Measurements from ENCODE around the gene CHRNA4. TPM values are rescaled to one million over a fixed set of nuclear protein-coding genes. Genes with fewer than 3 reads are reported as not detected.

CHRNA4 gene
- total RNA-seq, 2 donors from 2014 or later = not detected

- TF ChIP-seq CTCF (IDR thresholded peaks at IDR 0.05) = no peak
- no peaks in the 10 kb centered on the region for H3K9me3 ChIP-seq
- H3K27me3 ChIP-seq (replicated peaks; ENCODE audit: insufficient read depth) = no peaks in the 10 kb centered on the region
Observed at GRCh38 chr20:63362436-63363009, 1.4 kb upstream of the CHRNA4 start.

GRCh38 chr20:63361519-63362435 is 628 bp upstream of the CHRNA4 start:
- Histone ChIP-seq H3K9me3 (no peaks in the 10 kb centered on the region), H3K4me3 (no peak overlapping the region), H3K36me3 (no peaks in the 10 kb centered on the region), H3K27me3 (replicated peaks; ENCODE audit: insufficient read depth) (no peaks in the 10 kb centered on the region), H3K4me1 (ENCODE audit: control insufficient read depth in 1 of 2, low read depth in 2 of 2) (no peaks in the 10 kb centered on the region), H3K27ac (no peak overlapping the region)
- no peak for TF ChIP-seq CTCF (IDR thresholded peaks at IDR 0.05)
- ATAC-seq (ENCODE audit: insufficient number of reproducible peaks, low FRiP score, low read depth) (no peak), DNase-seq (ENCODE audit: low spot score) (no peak)

More at GRCh38 chr20:63362436-63363009, 1.4 kb upstream of the CHRNA4 start:
- H3K4me1 ChIP-seq (ENCODE audit: control insufficient read depth in 1 of 2, low read depth in 2 of 2) = no peaks in the 10 kb centered on the region
- no peak overlapping the region for H3K27ac ChIP-seq
- no peak overlapping the region for H3K4me3 ChIP-seq
- no peak for DNase-seq (ENCODE audit: low spot score)
- no peak for ATAC-seq (ENCODE audit: insufficient number of reproducible peaks, low FRiP score, low read depth)
- H3K36me3 ChIP-seq = no peaks in the 10 kb centered on the region

GRCh38 chr20:63359937-63360849 is 956 bp downstream of the CHRNA4 start:
- Histone ChIP-seq H3K9me3 (no peaks in the 10 kb centered on the region), H3K27ac (no peak overlapping the region), H3K4me1 (ENCODE audit: control insufficient read depth in 1 of 2, low read depth in 2 of 2) (no peaks in the 10 kb centered on the region), H3K4me3 (no peak overlapping the region), H3K36me3 (no peaks in the 10 kb centered on the region), H3K27me3 (replicated peaks; ENCODE audit: insufficient read depth) (no peaks in the 10 kb centered on the region)
- no peak for TF ChIP-seq CTCF (IDR thresholded peaks at IDR 0.05)
- no peak for ATAC-seq (ENCODE audit: insufficient number of reproducible peaks, low FRiP score, low read depth)
- DNase-seq (ENCODE audit: low spot score) = no peak

GRCh38 chr20:63359164-63359934 is 1.8 kb downstream of the CHRNA4 start:
- Histone ChIP-seq H3K9me3 (no peaks in the 10 kb centered on the region), H3K27me3 (replicated peaks; ENCODE audit: insufficient read depth) (no peaks in the 10 kb centered on the region), H3K36me3 (no peaks in the 10 kb centered on the region), H3K4me1 (ENCODE audit: control insufficient read depth in 1 of 2, low read depth in 2 of 2) (no peaks in the 10 kb centered on the region), H3K4me3 (no peak overlapping the region), H3K27ac (no peak overlapping the region)
- DNase-seq (ENCODE audit: low spot score) (no peak), ATAC-seq (ENCODE audit: insufficient number of reproducible peaks, low FRiP score, low read depth) (no peak)
- TF ChIP-seq CTCF (IDR thresholded peaks at IDR 0.05) = no peak
